Stimulated activated CD4-positive, alpha-beta T cell treated with anti-CD3 and anti-CD28 coated beads, Interleukin-15, amount 100 ng/mL, for 24 hours (primary cell): ENCODE results near the gene EFEMP2.

ENCODE experiments used
- DNase-seq: peaks from one replicate; pipeline ENCODE4 v3.0.0-alpha.2; 2020

Gene EFEMP2

GRCh38 chr11:65900125-65900898 lies 27.7 kb upstream of the EFEMP2 start, which contains the start of gene FOSL1:
Gene FOSL1, minus strand, starts transcription at chr11:65900388. Its CDS starts 49 bp downstream, at chr11:65900339.
- peak; percentile 98 for DNase-seq

DNA sequence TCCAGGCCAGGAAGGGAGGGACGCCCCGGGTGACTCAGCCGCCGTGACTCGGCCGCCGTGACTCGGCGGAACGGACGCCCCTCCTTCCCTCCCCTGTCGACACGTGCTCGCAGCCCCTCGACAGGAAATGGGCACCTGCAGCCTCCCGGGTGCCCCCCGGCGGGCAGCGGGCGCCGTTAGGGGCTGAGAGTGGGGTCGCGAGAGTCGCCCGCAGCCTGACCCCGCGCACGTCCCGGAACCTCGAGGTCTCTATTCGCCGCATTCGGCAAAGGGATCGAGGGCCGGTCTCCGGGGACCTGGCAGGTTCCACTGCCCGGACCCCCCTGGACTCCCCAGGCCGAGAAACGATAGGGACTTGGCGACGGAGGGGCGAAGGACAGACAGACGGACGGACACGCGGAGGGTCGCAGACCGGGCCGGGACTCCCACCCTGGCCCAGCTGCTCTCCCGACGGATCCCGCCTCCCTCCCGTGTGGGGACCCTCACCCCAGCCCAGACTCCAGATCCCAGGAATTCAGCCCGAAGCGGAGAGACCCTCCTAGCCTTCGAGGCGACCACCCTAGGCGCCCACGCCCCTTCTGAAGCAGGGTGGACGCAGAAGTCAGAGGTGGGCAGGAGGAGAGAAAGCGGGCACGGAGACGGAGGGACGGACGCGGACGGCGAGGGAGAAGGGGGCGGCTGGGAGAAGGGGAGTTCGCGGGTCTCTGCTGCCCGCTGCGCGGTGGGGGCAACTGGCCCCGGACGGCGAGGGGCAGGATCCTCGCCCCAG lies 26.9 kb upstream of the EFEMP2 start:
- peak; percentile 88 for DNase-seq

GRCh38 chr11:65898656-65899355 lies 26.2 kb upstream of the EFEMP2 start:
- no peak for DNase-seq

- no peak for DNase-seq
Measured at GRCh38 chr11:65897020-65897471, 24.4 kb upstream of the EFEMP2 start.

- no peak for DNase-seq
Measured at GRCh38 chr11:65896034-65896999, 23.7 kb upstream of the EFEMP2 start.

GRCh38 chr11:65895482-65895981 lies 22.9 kb upstream of the EFEMP2 start:
- DNase-seq = no peak

GRCh38 chr11:65894034-65894591 lies 21.5 kb upstream of the EFEMP2 start:
- DNase-seq = peak; percentile 52

- no peak for DNase-seq
Measured at GRCh38 chr11:65892661-65893317, 20.2 kb upstream of the EFEMP2 start.

DNA sequence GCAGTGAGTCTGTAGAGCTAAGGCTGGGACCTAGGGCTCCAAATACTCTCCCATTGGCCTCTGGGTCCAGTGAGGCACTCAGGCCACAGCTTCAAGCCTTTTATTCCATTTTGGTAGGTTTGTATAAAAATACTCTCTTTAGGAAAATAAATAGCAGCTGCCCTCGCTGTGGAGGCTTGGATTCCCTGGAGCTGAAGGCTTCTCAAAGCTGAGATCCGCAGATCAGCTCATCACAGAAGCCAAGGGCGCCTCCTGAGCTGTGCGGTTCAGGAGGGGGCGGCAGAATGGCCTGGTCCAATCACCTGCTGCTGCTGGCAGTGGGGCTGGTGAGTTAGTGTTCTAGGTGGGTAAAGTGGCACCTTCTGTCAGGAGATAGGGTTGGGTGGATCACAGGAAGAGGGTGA lies 19.5 kb upstream of the EFEMP2 start:
- DNase-seq = peak; percentile 59

GRCh38 chr11:65891219-65892136 lies 18.9 kb upstream of the EFEMP2 start:
- DNase-seq = peak; percentile 62

GRCh38 chr11:65890324-65891218 lies 18.0 kb upstream of the EFEMP2 start, which contains the start of gene CCDC85B:
Gene CCDC85B, plus strand, starts transcription at chr11:65890673. Its CDS starts 111 bp downstream, at chr11:65890784.
- peak; percentile 99 for DNase-seq

DNA sequence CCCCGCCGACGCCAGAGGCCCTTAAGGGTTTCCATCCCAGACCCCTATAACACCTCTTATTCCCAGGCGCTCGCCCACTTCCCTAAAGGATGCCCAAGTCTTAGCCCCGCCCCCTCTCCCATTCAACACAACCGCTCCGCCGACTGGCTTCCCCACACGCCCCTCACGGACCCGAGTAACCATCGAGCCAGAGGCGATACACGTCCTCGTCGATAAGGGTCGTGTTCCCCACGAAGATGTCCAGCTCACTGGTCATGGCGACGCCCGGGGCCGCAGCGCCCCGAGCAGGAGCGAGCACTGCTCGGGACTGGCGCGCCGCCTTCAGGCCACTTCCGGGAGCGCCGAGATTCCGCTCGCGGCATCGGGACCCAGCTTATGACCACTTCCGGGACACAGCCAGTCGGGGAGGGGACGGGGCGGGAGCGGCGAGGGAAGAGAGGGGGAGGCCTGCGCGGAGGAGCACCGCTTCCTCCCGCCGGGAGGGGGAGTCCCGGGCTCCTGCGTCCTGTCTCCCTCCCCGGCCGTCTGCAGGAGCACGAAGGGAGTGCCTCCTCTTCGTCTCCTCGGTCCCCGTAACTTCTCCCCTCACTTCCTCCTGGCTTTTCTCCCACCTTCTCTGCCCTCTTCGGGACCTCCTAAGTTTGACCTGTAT lies 15.7 kb upstream of the EFEMP2 start, which contains the start of gene FIBP:
FIBP (minus strand) TSS at position 309 of the 652 bp plus-strand sequence; CDS start at position 256, 53 bp downstream.
- DNase-seq = peak; percentile 98

DNA sequence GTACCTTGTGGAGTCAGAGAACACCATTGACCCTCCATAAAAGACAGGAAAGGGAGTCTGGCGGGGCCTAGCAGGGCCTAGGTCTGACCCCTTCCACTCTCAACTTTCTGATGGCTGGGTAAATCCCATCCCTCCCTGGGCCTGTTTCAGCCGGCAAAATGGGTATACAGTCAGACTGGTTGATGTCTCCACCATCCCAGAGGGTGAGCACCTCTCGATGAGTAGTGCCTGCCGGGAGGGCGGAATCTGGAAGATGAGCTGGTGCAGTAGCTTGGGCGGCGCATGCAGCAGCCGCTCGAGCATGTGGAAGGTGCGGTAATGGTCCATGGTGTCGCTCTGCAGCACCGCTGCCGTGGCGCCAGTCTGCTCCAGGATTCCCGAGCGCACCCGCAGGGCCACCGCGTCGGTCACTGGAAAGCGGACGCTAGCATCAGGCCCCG lies 15.1 kb upstream of the EFEMP2 start:
- DNase-seq = no peak

GRCh38 chr11:65886826-65887722 lies 14.5 kb upstream of the EFEMP2 start:
- no peak for DNase-seq

DNA sequence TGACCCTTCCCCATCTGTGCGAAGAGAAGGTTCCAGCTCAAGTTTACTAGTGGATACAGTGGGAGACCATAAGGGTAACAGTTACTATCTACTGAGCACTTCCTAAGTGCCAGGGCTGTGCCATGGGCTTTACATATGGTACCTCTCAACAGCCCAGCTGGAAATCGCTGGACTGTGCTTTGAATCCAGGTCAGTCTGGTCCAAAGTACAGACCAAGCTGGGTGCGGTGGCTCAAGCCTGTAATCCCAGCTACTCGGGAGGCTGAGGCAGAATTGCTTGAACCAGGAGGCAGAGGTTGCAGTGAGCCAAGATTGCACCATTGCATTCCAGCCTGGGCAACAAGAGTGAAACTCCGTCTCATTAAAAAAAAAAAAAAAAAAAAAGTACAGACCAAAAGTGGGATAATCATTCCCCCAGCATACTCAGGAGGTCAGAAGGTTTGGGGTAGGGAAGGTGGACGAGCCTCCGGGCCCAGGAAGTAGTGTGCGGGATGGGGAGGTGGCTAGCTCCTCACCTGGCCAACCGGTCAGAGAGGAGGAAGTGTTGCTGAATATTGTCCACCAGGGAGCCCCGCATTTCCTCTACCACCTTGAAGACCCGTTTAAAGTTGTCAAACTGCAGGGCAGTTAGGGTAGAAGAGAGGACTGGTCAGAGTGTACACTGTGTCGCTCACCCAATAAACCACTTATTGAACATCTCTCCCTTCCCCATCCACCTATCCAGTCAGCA lies 13.4 kb upstream of the EFEMP2 start:
- no peak for DNase-seq

DNA sequence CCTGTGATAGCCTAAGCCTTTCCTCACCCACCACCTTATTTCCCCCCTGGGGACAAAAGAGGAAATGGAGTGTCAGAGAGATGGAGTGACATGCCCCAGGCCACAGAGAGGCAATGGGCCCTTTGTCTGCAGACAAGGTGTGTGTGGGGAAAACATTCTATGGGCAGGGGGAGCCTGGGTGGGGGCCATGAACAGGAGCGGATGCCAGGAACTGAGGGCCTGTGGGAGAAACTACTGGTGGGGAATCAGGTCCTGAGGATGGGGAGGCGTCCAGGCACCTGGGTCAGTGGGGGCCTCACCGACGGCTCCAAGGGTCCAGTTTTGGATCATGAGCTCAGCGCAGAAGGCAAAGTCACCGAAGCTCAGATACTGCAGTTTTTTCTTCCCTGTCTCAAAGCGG lies 12.6 kb upstream of the EFEMP2 start:
- DNase-seq = no peak
